Measurements from ENCODE around the gene MYH16. TPM values are rescaled to one million over a fixed set of nuclear protein-coding genes. Genes with fewer than 3 reads are reported as not detected.

Gene MYH16
- total RNA-seq, 1 experiment from 2014 or later = 0.57 TPM

DNA sequence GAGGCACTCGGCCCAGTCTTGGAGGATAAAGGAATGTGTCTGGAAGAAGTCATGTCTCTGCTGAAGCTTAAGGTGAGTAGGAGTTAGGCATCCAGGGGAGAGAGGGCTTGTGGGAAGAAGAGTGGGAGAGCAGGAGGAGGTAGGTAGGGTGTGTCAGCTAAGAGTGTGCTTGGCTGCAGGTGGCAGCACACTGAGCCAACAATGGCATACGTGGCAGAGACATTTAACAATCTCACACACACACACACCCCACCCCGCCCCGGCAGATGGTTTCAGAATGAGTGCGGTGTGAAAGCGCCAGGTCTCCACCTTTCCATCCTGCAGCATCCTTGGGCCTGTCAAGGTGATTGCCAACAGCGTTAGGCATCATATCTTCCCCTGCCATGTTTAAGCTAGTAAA, 41.9 kb downstream of the MYH16 start:
- BruUV-seq (replicated peaks) = no TSS peak
- Histone ChIP-seq H3K9me2 (ENCODE audit: insufficient read depth) (no peaks in the 10 kb centered on the region), H3K79me2 (ENCODE audit: insufficient read depth, low read length) (no peaks in the 10 kb centered on the region), H3K9me3 (ENCODE audit: control insufficient read depth in 1 of 2, insufficient read depth in 1 of 2, low read depth in 1 of 2, low read length in 2 of 2) (peaks cover under 1 to 4% of the 10 kb centered on the region in 2 experiments; a peak in 1 of 4 replicates), H3K9ac (ENCODE audit: low read length) (no peak overlapping the region), H3K4me1 (ENCODE audit: control insufficient read depth in 1 of 2, insufficient read depth in 2 of 2, low read length in 2 of 2) (peaks cover 0 to 16% of the 10 kb centered on the region in 2 experiments; a peak in 2 of 4 replicates), H3K4me2 (ENCODE audit: low read length) (peak overlapping the region; percentile 19; the same call in 1 of the 2 replicates), H3K36me3 (ENCODE audit: control insufficient read depth in 1 of 2, insufficient read depth in 2 of 2, low read length in 2 of 2) (no peaks in the 10 kb centered on the region), H4K20me1 (ENCODE audit: insufficient read depth) (no peaks in the 10 kb centered on the region), H2AFZ (ENCODE audit: low read depth, low read length, poor library complexity, severe bottlenecking) (no peak overlapping the region), H3K27me3 (ENCODE audit: insufficient read depth, low read length) (no peaks in the 10 kb centered on the region), H3K27ac (ENCODE audit: low read depth, low read length) (no peak overlapping the region), H3K4me3 (replicated peaks in 1 of 2; ENCODE audit: low read depth in 1 of 2, low read length in 2 of 2) (no peak overlapping the region)
- ChIA-PET POLR2A (no interaction called here), CTCF (interaction anchor here (0.7 to 1.3 kb wide), 3 partner anchors 275 to 474 kb away, joined by 3 read pairs; no protein-coding TSS in a partner anchor), RAD21 (ENCODE audit: low non-redundant PET in 1 of 2, low total read pairs in 2 of 2, uncharacterized antibody in 2 of 2, unreplicated experiment in 2 of 2) (no interaction called here)
- ATAC-seq = peak; percentile 59
- DNase-seq (ENCODE audit: low read depth, low spot score) = no peak
- TF ChIP-seq EZH2phosphoT487 (IDR thresholded peaks at IDR 0.05; ENCODE audit: borderline replicate concordance) (no peak), ZFX (IDR thresholded peaks at IDR 0.05) (no peak), POLR2AphosphoS5 (IDR thresholded peaks at IDR 0.05; ENCODE audit: low read depth, low read length) (no peak), RAD21 (IDR thresholded peaks at IDR 0.05; ENCODE audit: low read depth) (no peak), JUND (IDR thresholded peaks at IDR 0.05) (no peak), SIN3A (IDR thresholded peaks at IDR 0.05; ENCODE audit: low read depth) (no peak), ZNF274 (IDR thresholded peaks at IDR 0.05; ENCODE audit: low read depth, low read length) (no peak), POLR2A (IDR thresholded peaks at IDR 0.05; ENCODE audit: borderline replicate concordance, extremely low read depth, insufficient read depth, insufficient read length) (no peak), SRF (IDR thresholded peaks at IDR 0.05; ENCODE audit: low read depth) (no peak), TCF7L2 (IDR thresholded peaks at IDR 0.05; ENCODE audit: borderline replicate concordance, extremely low read depth, insufficient read depth, insufficient read length) (no peak), SP1 (IDR thresholded peaks at IDR 0.05; ENCODE audit: low read depth) (no peak), FOSL1 (IDR thresholded peaks at IDR 0.05; ENCODE audit: low read depth) (no peak), CBX3 (IDR thresholded peaks at IDR 0.05; ENCODE audit: low read depth) (no peak), ELF1 (IDR thresholded peaks at IDR 0.05; ENCODE audit: borderline replicate concordance, low read depth) (no peak), YY1 (IDR thresholded peaks at IDR 0.05; ENCODE audit: extremely low read depth, insufficient replicate concordance, low read depth, low read length) (no peak)
- TF ChIP-seq, protein P1, sequence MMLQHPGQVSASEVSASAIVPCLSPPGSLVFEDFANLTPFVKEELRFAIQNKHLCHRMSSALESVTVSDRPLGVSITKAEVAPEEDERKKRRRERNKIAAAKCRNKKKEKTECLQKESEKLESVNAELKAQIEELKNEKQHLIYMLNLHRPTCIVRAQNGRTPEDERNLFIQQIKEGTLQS (IDR thresholded peaks at IDR 0.05) = no peak
- TF ChIP-seq, protein P2, sequence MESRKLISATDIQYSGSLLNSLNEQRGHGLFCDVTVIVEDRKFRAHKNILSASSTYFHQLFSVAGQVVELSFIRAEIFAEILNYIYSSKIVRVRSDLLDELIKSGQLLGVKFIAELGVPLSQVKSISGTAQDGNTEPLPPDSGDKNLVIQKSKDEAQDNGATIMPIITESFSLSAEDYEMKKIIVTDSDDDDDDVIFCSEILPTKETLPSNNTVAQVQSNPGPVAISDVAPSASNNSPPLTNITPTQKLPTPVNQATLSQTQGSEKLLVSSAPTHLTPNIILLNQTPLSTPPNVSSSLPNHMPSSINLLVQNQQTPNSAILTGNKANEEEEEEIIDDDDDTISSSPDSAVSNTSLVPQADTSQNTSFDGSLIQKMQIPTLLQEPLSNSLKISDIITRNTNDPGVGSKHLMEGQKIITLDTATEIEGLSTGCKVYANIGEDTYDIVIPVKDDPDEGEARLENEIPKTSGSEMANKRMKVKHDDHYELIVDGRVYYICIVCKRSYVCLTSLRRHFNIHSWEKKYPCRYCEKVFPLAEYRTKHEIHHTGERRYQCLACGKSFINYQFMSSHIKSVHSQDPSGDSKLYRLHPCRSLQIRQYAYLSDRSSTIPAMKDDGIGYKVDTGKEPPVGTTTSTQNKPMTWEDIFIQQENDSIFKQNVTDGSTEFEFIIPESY (IDR thresholded peaks at IDR 0.05; ENCODE audit: extremely low read depth, insufficient replicate concordance, low read length) = no peak
- TF ChIP-seq, protein P3, sequence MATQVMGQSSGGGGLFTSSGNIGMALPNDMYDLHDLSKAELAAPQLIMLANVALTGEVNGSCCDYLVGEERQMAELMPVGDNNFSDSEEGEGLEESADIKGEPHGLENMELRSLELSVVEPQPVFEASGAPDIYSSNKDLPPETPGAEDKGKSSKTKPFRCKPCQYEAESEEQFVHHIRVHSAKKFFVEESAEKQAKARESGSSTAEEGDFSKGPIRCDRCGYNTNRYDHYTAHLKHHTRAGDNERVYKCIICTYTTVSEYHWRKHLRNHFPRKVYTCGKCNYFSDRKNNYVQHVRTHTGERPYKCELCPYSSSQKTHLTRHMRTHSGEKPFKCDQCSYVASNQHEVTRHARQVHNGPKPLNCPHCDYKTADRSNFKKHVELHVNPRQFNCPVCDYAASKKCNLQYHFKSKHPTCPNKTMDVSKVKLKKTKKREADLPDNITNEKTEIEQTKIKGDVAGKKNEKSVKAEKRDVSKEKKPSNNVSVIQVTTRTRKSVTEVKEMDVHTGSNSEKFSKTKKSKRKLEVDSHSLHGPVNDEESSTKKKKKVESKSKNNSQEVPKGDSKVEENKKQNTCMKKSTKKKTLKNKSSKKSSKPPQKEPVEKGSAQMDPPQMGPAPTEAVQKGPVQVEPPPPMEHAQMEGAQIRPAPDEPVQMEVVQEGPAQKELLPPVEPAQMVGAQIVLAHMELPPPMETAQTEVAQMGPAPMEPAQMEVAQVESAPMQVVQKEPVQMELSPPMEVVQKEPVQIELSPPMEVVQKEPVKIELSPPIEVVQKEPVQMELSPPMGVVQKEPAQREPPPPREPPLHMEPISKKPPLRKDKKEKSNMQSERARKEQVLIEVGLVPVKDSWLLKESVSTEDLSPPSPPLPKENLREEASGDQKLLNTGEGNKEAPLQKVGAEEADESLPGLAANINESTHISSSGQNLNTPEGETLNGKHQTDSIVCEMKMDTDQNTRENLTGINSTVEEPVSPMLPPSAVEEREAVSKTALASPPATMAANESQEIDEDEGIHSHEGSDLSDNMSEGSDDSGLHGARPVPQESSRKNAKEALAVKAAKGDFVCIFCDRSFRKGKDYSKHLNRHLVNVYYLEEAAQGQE (IDR thresholded peaks at IDR 0.05; ENCODE audit: low read depth) = no peak
- intact Hi-C loops (cut with micrococcal nuclease) = no loop called here

All from HCT116 (cell line).